ENCODE data around the gene TAS1R3.

- TF ChIP-seq CTCF (conservative IDR thresholded peaks at IDR 0.05 in 1 of 2, IDR thresholded peaks at IDR 0.05 in 1 of 2; ENCODE audit: extremely low read depth in 1 of 2, insufficient read depth in 1 of 2, low read depth in 1 of 2, low read length in 2 of 2) (peak; percentile 47 to 62), EZH2 (IDR thresholded peaks at IDR 0.05; ENCODE audit: borderline replicate concordance, low read length) (no peak)
Observed at GRCh38 chr1:1344655-1345361, 13.7 kb downstream of the TAS1R3 start.
